ENCODE results near the gene DISC1. TPM values are rescaled to one million over a fixed set of nuclear protein-coding genes. Genes with fewer than 3 reads are reported as not detected.

The DISC1 gene
- total and polyA plus RNA-seq, 2 donors (not counting 1 experiment from before 2014, with no cell fraction given): 2.7 to 4.3 TPM

- Histone ChIP-seq H3K9ac (ENCODE audit: low read length) (no peak overlapping the region), H3K4me2 (replicated peaks; ENCODE audit: low read depth, low read length, poor library complexity, severe bottlenecking) (no peak overlapping the region), H2AFZ (ENCODE audit: insufficient read depth, low read depth, low read length, poor library complexity, severe bottlenecking) (no peak overlapping the region), H3K27ac (ENCODE audit: low read length in 2 of 2) (no peak overlapping the region), H3K36me3 (replicated peaks in 1 of 2; ENCODE audit: control extremely low read depth in 1 of 2, control insufficient read depth in 1 of 2, extremely low read depth in 1 of 2, insufficient read depth in 2 of 2, low read length in 1 of 2) (no peaks in the 10 kb centered on the region), H3K79me2 (ENCODE audit: control insufficient read depth, insufficient read depth, low read length) (no peaks in the 10 kb centered on the region), H3K9me3 (ENCODE audit: control extremely low read depth in 1 of 3, control insufficient read depth in 2 of 3, insufficient read depth in 1 of 3, low read length in 2 of 3) (no peaks in the 10 kb centered on the region), H3K27me3 (replicated peaks in 1 of 4; ENCODE audit: control extremely low read depth in 1 of 4, control insufficient read depth in 3 of 4, insufficient read depth in 4 of 4, low read length in 3 of 4) (no peaks in the 10 kb centered on the region), H3K4me3 (ENCODE audit: control extremely low read depth in 1 of 5, extremely low read depth in 1 of 5, insufficient read depth in 1 of 5, low read depth in 2 of 5, low read length in 4 of 5) (no peak overlapping the region), H4K20me1 (ENCODE audit: control insufficient read depth, insufficient read depth, low read length, poor library complexity, severe bottlenecking) (no peaks in the 10 kb centered on the region), H3K4me1 (ENCODE audit: control insufficient read depth in 2 of 2, insufficient read depth in 2 of 2, low read length in 2 of 2) (peaks cover 10 to 12% of the 10 kb centered on the region in 2 donors)
- DNase-seq (peak; percentile 59), ATAC-seq (ENCODE audit: low read depth) (peak; percentile 28)
- no peak overlapping the region for H3K4me3 Mint-ChIP-seq
- no CpG with 5 or more reads among the region's 12 CpGs for WGBS (ENCODE audit: insufficient coverage)
- ChIA-PET CTCF (interaction anchor here (0.6 to 4.0 kb wide), 7 partner anchors 11 to 250 kb away, joined by 3 to 19 read pairs (median 6); no protein-coding TSS in a partner anchor), POLR2A (no interaction called here)
- H3K27ac Mint-ChIP-seq: no peak overlapping the region
- H3K9me3 Mint-ChIP-seq (ENCODE audit: insufficient read depth): no peaks in the 10 kb centered on the region
- peak; percentile 57 for TF ChIP-seq CTCF (IDR thresholded peaks at IDR 0.05)
- TF ChIP-seq EZH2 (IDR thresholded peaks at IDR 0.05; ENCODE audit: borderline replicate concordance, insufficient read depth, low read depth, low read length, poor library complexity, severe bottlenecking): no peak
- peaks cover 16% of the 10 kb centered on the region for H3K4me1 Mint-ChIP-seq
- no peaks in the 10 kb centered on the region for H3K27me3 Mint-ChIP-seq
- intact Hi-C loops (cut with micrococcal nuclease): loop anchor here (1.0 kb wide), 1 partner anchor 233 kb away; no protein-coding TSS in a partner anchor
Observed at GRCh38 chr1:231590453-231591198, 36.0 kb upstream of the DISC1 start.

GRCh38 chr1:231591466-231591865, 35.1 kb upstream of the DISC1 start:
- Mint-ChIP-seq H3K4me3 (no peak overlapping the region), H3K27ac (no peak overlapping the region), H3K27me3 (no peaks in the 10 kb centered on the region), H3K4me1 (peaks cover 16% of the 10 kb centered on the region), H3K9me3 (ENCODE audit: insufficient read depth) (no peaks in the 10 kb centered on the region)
- Histone ChIP-seq H3K79me2 (ENCODE audit: control insufficient read depth, insufficient read depth, low read length) (no peaks in the 10 kb centered on the region), H4K20me1 (ENCODE audit: control insufficient read depth, insufficient read depth, low read length, poor library complexity, severe bottlenecking) (no peaks in the 10 kb centered on the region), H3K27me3 (replicated peaks in 1 of 4; ENCODE audit: control extremely low read depth in 1 of 4, control insufficient read depth in 3 of 4, insufficient read depth in 4 of 4, low read length in 3 of 4) (no peaks in the 10 kb centered on the region), H3K27ac (ENCODE audit: low read length in 2 of 2) (no peak overlapping the region), H2AFZ (ENCODE audit: insufficient read depth, low read depth, low read length, poor library complexity, severe bottlenecking) (no peak overlapping the region), H3K36me3 (replicated peaks in 1 of 2; ENCODE audit: control extremely low read depth in 1 of 2, control insufficient read depth in 1 of 2, extremely low read depth in 1 of 2, insufficient read depth in 2 of 2, low read length in 1 of 2) (no peaks in the 10 kb centered on the region), H3K4me3 (ENCODE audit: control extremely low read depth in 1 of 5, extremely low read depth in 1 of 5, insufficient read depth in 1 of 5, low read depth in 2 of 5, low read length in 4 of 5) (no peak overlapping the region), H3K4me2 (replicated peaks; ENCODE audit: low read depth, low read length, poor library complexity, severe bottlenecking) (no peak overlapping the region), H3K4me1 (ENCODE audit: control insufficient read depth in 2 of 2, insufficient read depth in 2 of 2, low read length in 2 of 2) (peaks cover 10 to 12% of the 10 kb centered on the region in 2 donors), H3K9ac (ENCODE audit: low read length) (no peak overlapping the region), H3K9me3 (ENCODE audit: control extremely low read depth in 1 of 3, control insufficient read depth in 2 of 3, insufficient read depth in 1 of 3, low read length in 2 of 3) (no peaks in the 10 kb centered on the region)
- intact Hi-C loops (cut with micrococcal nuclease): no loop called here
- no peak for ATAC-seq (ENCODE audit: low read depth)
- TF ChIP-seq CTCF (IDR thresholded peaks at IDR 0.05) (no peak), EZH2 (IDR thresholded peaks at IDR 0.05; ENCODE audit: borderline replicate concordance, insufficient read depth, low read depth, low read length, poor library complexity, severe bottlenecking) (no peak)
- ChIA-PET CTCF (interaction anchor here (0.6 to 4.0 kb wide), 2 partner anchors 11 to 233 kb away, joined by 3 to 18 read pairs; no protein-coding TSS in a partner anchor), POLR2A (no interaction called here)
- DNase-seq: no peak
- WGBS (ENCODE audit: insufficient coverage): 80% methylated on average over 10 of the region's 11 CpGs
